Measurements from ENCODE around the gene CDK5RAP3. TPM values are rescaled to one million over a fixed set of nuclear protein-coding genes. Genes with fewer than 3 reads are reported as not detected.
"Not testable (repeated sequence)": the region's sequence is repeated elsewhere in the genome, so short reads cannot be mapped to it uniquely, and the experiment has no call there.

The CDK5RAP3 gene
- total RNA-seq, 6 experiments from 2014 or later: 47.3 to 119 (median 99.7) TPM

- intact Hi-C loops (cut with DNase I): loop anchor here (10.0 kb wide), 1 partner anchor 169 kb away; the partner anchor contains the start of gene SCRN2 (in 2 of the 2)
- Histone ChIP-seq H3K27ac (no peak overlapping the region), H3K36me3 (no peaks in the 10 kb centered on the region), H3K4me3 (no peak overlapping the region), H3K4me1 (peaks cover 0 to 11% (median 0%) of the 10 kb centered on the region in 4 donors), H3K9me3 (no peaks in the 10 kb centered on the region), H3K27me3 (peaks cover 0 to 10% of the 10 kb centered on the region in 2 donors)
- ATAC-seq (no peak), DNase-seq (peak in 1 of 3 donors; percentile 15)
- TF ChIP-seq CTCF (IDR thresholded peaks at IDR 0.05): no peak
- no peak for TF ChIP-seq POLR2A (IDR thresholded peaks at IDR 0.05)
- 93% methylated on average over 2 of the region's 6 CpGs for WGBS (ENCODE audit: insufficient coverage, low coverage, low lambda C conversion rate, missing lambda C conversion rate)
Observed at GRCh38 chr17:48013876-48014594, 43.1 kb downstream of the CDK5RAP3 start.

- Histone ChIP-seq H3K4me3 (no peak overlapping the region), H3K27ac (no peak overlapping the region), H3K27me3 (peaks cover 0 to 10% of the 10 kb centered on the region in 2 donors), H3K9me3 (no peaks in the 10 kb centered on the region), H3K4me1 (peaks cover 0 to 11% (median 0%) of the 10 kb centered on the region in 4 donors), H3K36me3 (no peaks in the 10 kb centered on the region)
- ATAC-seq (no peak), DNase-seq (no peak)
- TF ChIP-seq POLR2A (IDR thresholded peaks at IDR 0.05) (no peak), CTCF (IDR thresholded peaks at IDR 0.05) (no peak)
- intact Hi-C loops (cut with DNase I): loop anchor here (10.0 kb wide), 1 partner anchor 170 kb away; the partner anchor contains the start of gene SCRN2 (in 2 of the 2)
- WGBS (ENCODE audit: insufficient coverage, low coverage, low lambda C conversion rate, missing lambda C conversion rate): 75% methylated on average over 8 of the region's 8 CpGs
Observed at GRCh38 chr17:48014595-48015111, 43.7 kb downstream of the CDK5RAP3 start.

GRCh38 chr17:48016112-48016511 lies 45.2 kb downstream of the CDK5RAP3 start:
- peaks cover 0 to 10% of the 10 kb centered on the region in 2 donors for H3K27me3 ChIP-seq
- DNase-seq (no peak), ATAC-seq (no peak)
- intact Hi-C loops (cut with DNase I): loop anchor here (10.0 kb wide), 1 partner anchor 171 kb away; the partner anchor contains the start of gene SCRN2 (in 2 of the 2)
- H3K4me3 ChIP-seq: no peak overlapping the region
- TF ChIP-seq POLR2A (IDR thresholded peaks at IDR 0.05): no peak
- no peak for TF ChIP-seq CTCF (IDR thresholded peaks at IDR 0.05)
- no peaks in the 10 kb centered on the region for H3K36me3 ChIP-seq
- H3K4me1 ChIP-seq: peaks cover 0 to 11% (median 0%) of the 10 kb centered on the region in 4 donors
- no peaks in the 10 kb centered on the region for H3K9me3 ChIP-seq
- H3K27ac ChIP-seq: no peak overlapping the region
- 68% methylated on average over 2 of the region's 2 CpGs for WGBS (ENCODE audit: insufficient coverage, low coverage, low lambda C conversion rate, missing lambda C conversion rate)

GRCh38 chr17:48017817-48018158 lies 46.9 kb downstream of the CDK5RAP3 start:
- not testable (repeated sequence) for H3K9me3 ChIP-seq, H3K27ac ChIP-seq, H3K27me3 ChIP-seq, H3K4me3 ChIP-seq, ATAC-seq, H3K36me3 ChIP-seq, H3K4me1 ChIP-seq
- intact Hi-C loops (cut with DNase I): loop anchor here (10.0 kb wide), 1 partner anchor 173 kb away; the partner anchor contains the start of gene SCRN2 (in 2 of the 2)
- 67% methylated on average over 3 of the region's 4 CpGs for WGBS (ENCODE audit: insufficient coverage, low coverage, low lambda C conversion rate, missing lambda C conversion rate)
- DNase-seq: peak in 1 of 3 donors; percentile 15

- no peaks in the 10 kb centered on the region for H3K36me3 ChIP-seq
- no peaks in the 10 kb centered on the region for H3K9me3 ChIP-seq
- intact Hi-C loops (cut with DNase I): no loop called here
- DNase-seq (peak in 1 of 3 donors; percentile 19), ATAC-seq (no peak)
- no peak for TF ChIP-seq CTCF (IDR thresholded peaks at IDR 0.05)
- no peak for TF ChIP-seq POLR2A (IDR thresholded peaks at IDR 0.05)
- H3K27me3 ChIP-seq: no peaks in the 10 kb centered on the region
- 62% methylated on average over 5 of the region's 5 CpGs for WGBS (ENCODE audit: insufficient coverage, low coverage, low lambda C conversion rate, missing lambda C conversion rate)
- no peak overlapping the region for H3K4me3 ChIP-seq
- no peak overlapping the region for H3K27ac ChIP-seq
- H3K4me1 ChIP-seq: peaks cover 0 to 33% (median 15%) of the 10 kb centered on the region in 4 donors
Observed at GRCh38 chr17:48021934-48022333, 51.0 kb downstream of the CDK5RAP3 start.
